GM03348 (cell line): ENCODE results near the gene RNGTT.
"Not testable (repeated sequence)": the region's sequence is repeated elsewhere in the genome, so short reads cannot be mapped to it uniquely, and the experiment has no call there.

Experiments used
- DNase-seq: peaks from one replicate; pipeline ENCODE4 v3.0.0; 2012; ENCODE audit warnings: low spot score

The RNGTT gene

DNA sequence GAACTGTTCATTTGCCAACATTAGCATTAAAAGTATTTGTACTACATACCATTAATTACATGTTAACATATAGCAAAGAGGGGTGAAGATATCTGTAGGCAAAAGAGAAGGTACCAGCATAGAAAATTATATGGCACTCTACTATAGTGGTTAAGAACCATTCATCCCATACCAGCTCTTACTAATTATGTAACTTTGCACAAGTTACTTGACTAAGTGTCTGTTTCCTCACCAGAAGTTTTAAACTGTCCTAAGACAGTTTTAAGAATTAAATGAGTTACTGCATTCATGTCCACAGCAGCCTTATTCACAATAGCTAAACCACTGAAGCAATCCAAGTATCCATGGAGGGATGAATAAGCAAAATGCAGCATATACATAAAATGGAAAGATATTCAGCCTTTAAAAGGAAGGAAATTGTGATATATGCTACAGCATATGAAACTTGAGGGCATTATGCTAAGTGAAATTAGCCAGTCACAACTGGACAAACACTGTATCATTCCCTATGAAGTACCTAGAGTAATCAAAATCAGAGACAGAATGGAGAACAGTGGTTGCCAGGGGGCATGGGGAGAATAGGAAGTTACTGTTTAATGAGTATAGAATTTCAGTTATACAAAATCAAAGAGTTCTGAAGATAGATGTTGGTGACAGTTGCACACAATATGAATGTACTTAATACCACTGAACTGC lies 98.9 kb downstream of the RNGTT start:
- no peak for DNase-seq

DNA sequence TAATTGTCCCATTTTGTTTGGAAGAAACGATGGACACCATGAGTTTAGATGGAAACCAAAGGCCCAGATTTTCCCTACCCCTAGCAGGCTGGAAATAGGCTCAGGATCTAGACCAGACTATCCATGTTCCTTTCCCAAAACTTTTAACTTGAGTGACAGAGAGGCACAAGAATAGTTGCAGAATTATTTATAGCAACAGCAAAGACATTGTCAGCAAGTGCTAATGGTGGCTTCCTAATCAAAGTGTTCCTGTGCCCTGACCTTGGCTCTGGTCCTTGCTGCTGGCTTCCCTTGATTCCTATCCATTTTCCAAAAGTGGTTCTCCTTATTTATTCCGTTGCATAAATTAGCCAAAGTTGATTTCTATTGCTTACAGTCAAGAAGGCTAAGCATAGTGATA lies 103.1 kb downstream of the RNGTT start:
- no peak for DNase-seq

- DNase-seq: no peak
Measured at GRCh38 chr6:88858455-88858854, 105.0 kb downstream of the RNGTT start.

- peak; percentile 10 for DNase-seq
Measured at GRCh38 chr6:88856566-88856965, 106.9 kb downstream of the RNGTT start.

GRCh38 chr6:88855541-88856147 lies 107.8 kb downstream of the RNGTT start:
- no peak for DNase-seq

- no peak for DNase-seq
Measured at GRCh38 chr6:88852775-88853174, 110.6 kb downstream of the RNGTT start.

DNA sequence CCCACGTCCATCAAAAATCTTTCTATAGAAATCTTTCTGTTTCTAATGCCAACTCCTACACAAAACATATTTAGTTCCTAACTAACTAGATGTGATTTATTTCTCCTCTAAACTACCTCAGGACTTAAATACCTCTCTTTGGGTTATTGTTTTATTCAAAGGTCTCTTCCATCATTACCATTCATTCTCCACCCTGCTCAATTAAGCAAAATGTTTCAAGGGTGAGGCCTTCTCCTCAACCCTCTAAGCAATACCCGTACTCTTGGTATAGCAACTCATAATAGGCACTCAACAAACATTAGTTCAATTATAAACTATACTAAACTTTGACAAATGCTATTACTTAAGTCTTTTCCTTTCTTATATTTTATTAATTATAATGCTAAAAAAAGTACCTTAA lies 111.4 kb downstream of the RNGTT start:
- DNase-seq: no peak

GRCh38 chr6:88848870-88849269 lies 114.5 kb downstream of the RNGTT start:
- no peak for DNase-seq

GRCh38 chr6:88843040-88843439 lies 120.4 kb downstream of the RNGTT start:
- peak; percentile 81 for DNase-seq

GRCh38 chr6:88842320-88842719 lies 121.1 kb downstream of the RNGTT start:
- no peak for DNase-seq

GRCh38 chr6:88840796-88841539 lies 122.5 kb downstream of the RNGTT start:
- DNase-seq: peak; percentile 4

DNA sequence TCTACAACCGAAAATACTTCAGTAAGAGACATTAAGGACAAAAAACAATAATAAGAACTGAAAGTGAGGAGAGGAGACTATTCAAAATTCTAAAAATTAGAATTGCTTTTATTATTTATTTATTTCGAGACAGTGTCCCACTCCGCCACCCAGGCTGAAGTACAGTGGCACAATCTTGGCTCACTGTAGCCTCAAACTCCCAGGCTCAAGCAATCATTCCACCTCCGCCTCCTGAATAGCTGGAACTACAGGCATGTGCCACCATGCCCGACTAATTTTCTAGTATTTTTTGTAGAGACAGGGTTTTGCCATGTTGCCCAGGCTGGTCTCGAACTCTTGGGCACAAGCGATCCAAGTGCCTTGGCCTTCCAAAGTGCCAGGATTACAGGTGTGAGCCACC lies 123.1 kb downstream of the RNGTT start:
- DNase-seq: no peak

DNA sequence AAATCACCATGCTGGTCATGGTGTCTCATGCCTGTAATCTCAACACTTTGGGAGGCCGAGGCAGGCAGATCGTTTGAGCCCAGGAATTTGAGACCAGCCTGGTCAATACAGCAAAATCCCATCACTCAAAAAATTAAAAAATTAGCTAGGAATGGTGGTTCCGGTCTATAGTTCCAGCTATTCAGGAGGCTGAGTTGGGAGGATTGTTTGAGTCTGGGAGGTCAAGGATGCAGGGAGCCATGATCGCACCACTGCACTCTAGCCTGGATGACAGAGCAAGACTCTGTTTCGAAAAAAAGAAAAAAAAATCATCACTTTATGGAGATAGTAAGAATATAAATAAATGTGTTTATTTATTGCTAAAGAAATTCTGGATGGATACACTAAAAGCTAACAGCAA lies 124.1 kb downstream of the RNGTT start:
- no peak for DNase-seq

- DNase-seq: no peak
Measured at GRCh38 chr6:88835210-88835609, 128.2 kb downstream of the RNGTT start.

DNA sequence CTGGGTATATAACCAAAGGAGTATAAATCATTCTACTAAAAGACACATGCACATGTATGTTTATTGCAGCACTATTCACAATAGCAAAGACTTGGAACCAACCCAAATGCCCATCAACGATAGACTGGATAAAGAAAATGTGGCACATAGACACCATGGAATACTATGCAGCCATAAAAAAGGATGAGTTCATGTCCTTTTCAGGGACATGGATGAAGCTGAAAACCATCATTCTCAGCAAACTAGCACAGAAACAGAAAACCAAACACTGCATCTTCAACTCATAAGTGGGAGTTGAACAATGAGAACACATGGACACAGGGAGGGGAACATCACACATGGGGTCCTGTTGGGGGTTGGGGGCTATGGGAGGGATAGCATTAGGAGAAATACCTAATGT lies 130.3 kb downstream of the RNGTT start:
- not testable (repeated sequence) for DNase-seq

GRCh38 chr6:88827599-88827998 lies 135.8 kb downstream of the RNGTT start:
- not testable (repeated sequence) for DNase-seq

GRCh38 chr6:88825856-88826255 lies 137.6 kb downstream of the RNGTT start:
- DNase-seq: no peak

- peak; percentile 8 for DNase-seq
Measured at GRCh38 chr6:88823998-88824397, 139.4 kb downstream of the RNGTT start.

- no peak for DNase-seq
Measured at GRCh38 chr6:88815491-88815890, 147.9 kb downstream of the RNGTT start.

- DNase-seq: no peak
Measured at GRCh38 chr6:88814909-88815308, 148.5 kb downstream of the RNGTT start.

DNA sequence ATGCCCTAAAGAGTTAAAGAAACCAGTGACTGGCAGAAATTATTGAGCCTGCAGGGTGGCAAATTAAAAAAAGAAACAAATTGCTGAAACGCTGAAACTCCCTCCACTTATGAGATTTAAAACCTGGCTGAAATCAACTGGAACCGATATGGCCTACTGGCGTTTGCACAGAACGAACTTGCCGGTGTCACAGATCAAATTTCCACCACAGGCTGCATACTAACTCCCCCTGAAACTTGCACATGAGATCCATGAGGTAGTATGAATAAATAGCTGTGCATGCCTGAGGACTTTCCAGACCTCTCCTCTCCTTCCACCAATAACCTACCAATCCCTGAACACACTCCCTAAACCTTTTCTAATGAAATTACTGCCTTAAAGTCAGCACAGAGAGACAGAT lies 150.4 kb downstream of the RNGTT start:
- no peak for DNase-seq

DNA sequence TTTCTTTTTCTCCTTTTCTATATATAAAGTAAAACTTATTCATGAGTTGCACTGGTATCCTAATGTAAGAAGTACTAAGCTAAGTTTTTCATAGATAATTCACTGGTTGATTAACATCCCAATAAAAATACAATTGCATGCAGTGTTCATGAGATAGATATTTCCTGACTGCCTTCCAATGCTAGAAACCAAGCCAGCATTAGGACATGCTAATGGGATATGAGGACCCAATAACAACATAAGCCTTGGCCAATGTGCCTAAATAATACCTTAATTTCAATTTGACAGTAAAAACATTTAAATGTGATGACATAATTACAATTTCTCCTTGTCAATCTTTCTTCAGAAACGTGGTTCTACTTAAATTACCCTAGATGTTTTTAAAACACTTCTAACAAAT lies 152.7 kb downstream of the RNGTT start:
- DNase-seq: no peak

DNA sequence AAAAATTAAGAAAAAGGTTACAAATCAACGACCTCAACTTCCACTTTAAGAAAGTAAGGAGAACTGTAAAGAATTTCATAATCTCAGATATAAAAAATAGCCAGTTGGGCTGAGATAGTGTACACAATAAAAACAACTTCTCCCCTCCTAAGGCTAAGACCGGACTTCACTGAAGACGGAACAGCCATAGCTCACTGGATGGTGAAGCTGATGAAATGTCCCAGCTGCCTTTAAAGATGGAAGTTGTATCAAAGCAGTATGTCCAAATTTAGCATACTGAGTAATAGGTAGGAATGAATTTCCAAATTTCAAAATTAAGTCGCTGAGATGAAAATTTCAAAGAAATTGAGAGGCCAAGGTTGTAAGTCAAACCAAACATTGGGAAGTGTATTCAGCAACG lies 153.3 kb downstream of the RNGTT start:
- DNase-seq: no peak
